Esophagus squamous epithelium (tissue), 5 donors: ENCODE measurements around the gene TMEM229A. TPM values are rescaled to one million over a fixed set of nuclear protein-coding genes. Genes with fewer than 3 reads are reported as not detected.
"Not testable (repeated sequence)": the region's sequence is repeated elsewhere in the genome, so short reads cannot be mapped to it uniquely, and the experiment has no call there.

ENCODE experiments used
- DNase-seq: peaks from one replicate; lab custom pipeline; 2025; lab: John Stamatoyannopoulos, UW
- H3K27ac ChIP-seq, 4 donors: fragments of 200-600 bp; sonication (generic); one replicate each; pipeline ENCODE4 v1.5.1; 2016 to 2019; ENCODE audit warnings: mild to moderate bottlenecking in 1 of 4
- H3K27me3 ChIP-seq, 4 donors: fragments of 200-600 bp; sonication (generic); 1 replicate in 3 of 4; 2 replicates in 1 of 4; pipeline versions ENCODE4 v1.5.1 to v1.6.0; 2017 to 2021; ENCODE audit warnings: antibody characterized with exemption in 1 of 4
- H3K36me3 ChIP-seq, 3 donors: fragments of 200-600 bp; sonication (generic); one replicate each; pipeline ENCODE4 v1.5.1; 2016 to 2019
- H3K4me1 ChIP-seq, 3 donors: fragments of 200-600 bp; sonication (generic); one replicate each; pipeline ENCODE4 v1.5.1; 2017 to 2019
- H3K4me3 ChIP-seq, 4 donors: fragments of 200-600 bp; sonication (generic); 1 replicate in 3 of 4; 2 replicates in 1 of 4; pipeline ENCODE4 v1.5.1; 2016 to 2019; ENCODE audit warnings: mild to moderate bottlenecking in 2 of 4, moderate library complexity in 1 of 4
- H3K9me3 ChIP-seq, 3 donors: fragments of 200-600 bp; sonication (generic); one replicate each; pipeline ENCODE4 v1.5.1; 2016 to 2019
- CTCF ChIP-seq, 6 experiments: fragments of 450-650 bp in 4 of 6; fragments of 200-600 bp in 2 of 6; sonication (generic) in 2 of 6; IDR thresholded peaks; one replicate each; pipeline ENCODE4 v1.5.1; 2016 to 2019; ENCODE audit warnings: antibody characterized with exemption in 6 of 6, mild to moderate bottlenecking in 4 of 6, moderate library complexity in 4 of 6
- POLR2A ChIP-seq, 4 donors: fragments of 450-650 bp; IDR thresholded peaks; one replicate each; pipeline ENCODE4 v1.6.1; 2017; ENCODE audit warnings: antibody characterized with exemption in 4 of 4, mild to moderate bottlenecking in 4 of 4, moderate library complexity in 3 of 4
- WGBS, 2 donors: methylation state at CpG; one replicate each; pipeline ENCODE4 v1.1.5; 2018; 5-methylcytosine and 5-hydroxymethylcytosine counted together
- intact Hi-C: fragments of 100-400 bp; cut with DNase I; formaldehyde crosslinking; loops from one replicate; pipeline ENCODE4 v1.15.0; 2022
- total RNA-seq, 4 donors: library from RNA; depleted of rRNA; stranded (reverse); fragments of >200 nt; gene quantifications; one replicate each; pipeline ENCODE4 v1.1.0, GENCODE V29; 2016
- donor health status: DM: yes; HTN: yes; CAD: no.

Gene TMEM229A
- total RNA-seq, 4 donors from 2014 or later = not detected

DNA sequence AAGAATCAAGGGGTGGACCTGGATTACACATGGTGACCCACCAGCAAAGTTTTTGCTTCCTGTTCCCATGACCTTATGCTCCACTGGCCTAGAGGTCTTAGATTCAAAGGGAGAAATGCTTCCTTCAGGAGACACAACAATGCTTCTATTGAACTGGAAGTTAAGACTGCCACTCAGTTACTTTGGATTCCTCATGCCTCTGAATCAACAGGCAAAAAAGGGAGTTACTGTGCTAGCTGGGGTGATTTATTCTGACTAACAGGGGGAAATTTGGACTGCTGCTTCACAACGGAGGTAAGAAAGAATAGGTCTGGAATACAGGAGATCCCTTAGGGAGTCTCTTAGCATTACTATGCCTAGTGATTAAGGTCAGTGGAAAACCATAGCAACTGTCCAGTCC, 10.3 kb downstream of the TMEM229A start:
- Histone ChIP-seq H3K4me1 (no peaks in the 10 kb centered on the region), H3K9me3 (no peaks in the 10 kb centered on the region), H3K4me3 (no peak overlapping the region), H3K36me3 (no peaks in the 10 kb centered on the region), H3K27ac (no peak overlapping the region), H3K27me3 (peaks cover 0 to 10% (median 0%) of the 10 kb centered on the region in 4 donors)
- 33 to 40% methylated on average over 1 of the region's 1 CpG for WGBS, 2 donors
- intact Hi-C loops = no loop called here
- DNase-seq = no peak
- no peak for TF ChIP-seq CTCF (IDR thresholded peaks at IDR 0.05)
- no peak for TF ChIP-seq POLR2A (IDR thresholded peaks at IDR 0.05)

- TF ChIP-seq CTCF (IDR thresholded peaks at IDR 0.05) = no peak
- TF ChIP-seq POLR2A (IDR thresholded peaks at IDR 0.05) = no peak
- no peaks in the 10 kb centered on the region for H3K4me1 ChIP-seq
- no peak overlapping the region for H3K27ac ChIP-seq
- H3K36me3 ChIP-seq = no peaks in the 10 kb centered on the region
- no peak overlapping the region for H3K4me3 ChIP-seq
- H3K27me3 ChIP-seq = no peaks in the 10 kb centered on the region
- 81 to 100% methylated on average over 1 of the region's 1 CpG for WGBS, 2 donors
- DNase-seq = no peak
- intact Hi-C loops = no loop called here
- no peaks in the 10 kb centered on the region for H3K9me3 ChIP-seq
These were observed 12.8 kb downstream of the TMEM229A start for GRCh38 chr7:124020060-124020459.

- no peaks in the 10 kb centered on the region for H3K9me3 ChIP-seq
- H3K27ac ChIP-seq = no peak overlapping the region
- intact Hi-C loops = no loop called here
- H3K4me3 ChIP-seq = no peak overlapping the region
- no peaks in the 10 kb centered on the region for H3K27me3 ChIP-seq
- WGBS, 2 donors = 34 to 36% methylated on average over 3 of the region's 3 CpGs
- no peak for DNase-seq
- no peaks in the 10 kb centered on the region for H3K36me3 ChIP-seq
- H3K4me1 ChIP-seq = no peaks in the 10 kb centered on the region
- TF ChIP-seq POLR2A (IDR thresholded peaks at IDR 0.05) = no peak
- no peak for TF ChIP-seq CTCF (IDR thresholded peaks at IDR 0.05)
These were observed 19.6 kb downstream of the TMEM229A start for GRCh38 chr7:124013306-124013705.

- Histone ChIP-seq H3K36me3 (no peaks in the 10 kb centered on the region), H3K27me3 (no peaks in the 10 kb centered on the region), H3K4me3 (no peak overlapping the region), H3K9me3 (no peaks in the 10 kb centered on the region), H3K4me1 (no peaks in the 10 kb centered on the region), H3K27ac (no peak overlapping the region)
- DNase-seq = no peak
- WGBS, 2 donors = 77 to 81% methylated on average over 2 to 3 of the region's 3 CpGs
- TF ChIP-seq POLR2A (IDR thresholded peaks at IDR 0.05) (no peak), CTCF (IDR thresholded peaks at IDR 0.05) (no peak)
- intact Hi-C loops = no loop called here
These were observed 20.0 kb downstream of the TMEM229A start for GRCh38 chr7:124012864-124013263.

DNA sequence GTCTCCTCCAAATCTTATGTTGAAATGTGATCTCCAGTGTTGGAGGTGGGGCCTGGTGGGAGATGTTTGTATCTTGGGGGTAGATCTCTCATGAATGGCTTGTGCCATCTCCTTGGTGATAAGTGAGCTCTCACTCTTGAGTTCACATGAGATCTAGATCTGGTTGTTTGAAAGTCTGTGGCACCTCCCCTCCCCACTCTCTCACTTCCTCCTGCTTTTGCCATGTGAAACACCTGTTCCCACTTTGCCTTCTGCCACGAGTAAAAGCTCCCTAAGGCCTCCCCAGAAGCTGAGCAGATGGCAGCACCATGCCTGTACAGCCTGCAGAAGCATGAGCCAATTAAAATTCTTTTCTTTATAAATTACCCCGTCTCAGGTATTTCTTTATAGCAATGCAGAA, 23.5 kb downstream of the TMEM229A start:
- Histone ChIP-seq H3K9me3 (peaks cover 0 to 5% (median 0%) of the 10 kb centered on the region in 3 donors), H3K36me3 (no peaks in the 10 kb centered on the region), H3K4me1 (no peaks in the 10 kb centered on the region), H3K27ac (no peak overlapping the region), H3K27me3 (no peaks in the 10 kb centered on the region), H3K4me3 (no peak overlapping the region)
- no peak for DNase-seq
- 26 to 50% methylated on average over 2 of the region's 2 CpGs for WGBS, 2 donors
- no peak for TF ChIP-seq CTCF (IDR thresholded peaks at IDR 0.05)
- TF ChIP-seq POLR2A (IDR thresholded peaks at IDR 0.05) = no peak
- intact Hi-C loops = no loop called here

- H3K4me3 ChIP-seq, DNase-seq, intact Hi-C loops, H3K4me1 ChIP-seq, H3K27me3 ChIP-seq, H3K27ac ChIP-seq, H3K36me3 ChIP-seq: not testable (repeated sequence)
- peaks cover 0 to 10% (median 0%) of the 10 kb centered on the region in 3 donors for H3K9me3 ChIP-seq
- 74% methylated on average over 6 of the region's 6 CpGs for WGBS, 2 donors
These were observed 24.6 kb downstream of the TMEM229A start for GRCh38 chr7:124008296-124008695.
